NT2/D1 (cell line): Measurements from ENCODE around the gene DNAJC1.

Experiments used
- DNase-seq: peaks from one replicate; pipeline ENCODE4 v3.0.0-alpha.2; 2011; ENCODE audit warnings: low read depth, low spot score
- H3K27me3 ChIP-seq: 2 replicates; pipeline ENCODE4 v1.6.0; 2011; ENCODE audit warnings: mild to moderate bottlenecking; ENCODE audit not compliant: insufficient read length, insufficient read depth
- H3K36me3 ChIP-seq: 2 replicates; pipeline ENCODE4 v1.6.1; 2011; ENCODE audit warnings: mild to moderate bottlenecking, low read length, mixed read lengths; ENCODE audit not compliant: insufficient read depth, insufficient read length
- H3K4me1 ChIP-seq: 2 replicates; pipeline ENCODE4 v1.5.1; 2011; ENCODE audit not compliant: insufficient read depth, insufficient read length
- H3K4me3 ChIP-seq: 2 replicates; pipeline ENCODE4 v1.5.1; 2011; ENCODE audit warnings: low read depth; ENCODE audit not compliant: insufficient read length
- H3K9ac ChIP-seq: 2 replicates; pipeline ENCODE4 v1.6.0; 2011; ENCODE audit warnings: low read depth; ENCODE audit not compliant: insufficient read length
- H3K9me3 ChIP-seq: 2 replicates; pipeline ENCODE4 v1.5.1; 2011; ENCODE audit warnings: mild to moderate bottlenecking, low read length; ENCODE audit not compliant: insufficient read depth
- SUZ12 ChIP-seq: IDR thresholded peaks from 2 replicates; pipeline ENCODE4 v1.6.1; 2011; ENCODE audit not compliant: insufficient read length, insufficient read depth; ENCODE audit errors: extremely low read depth
- YY1 ChIP-seq: IDR thresholded peaks from 2 replicates; pipeline ENCODE4 v1.6.1; 2011; ENCODE audit not compliant: insufficient read length, insufficient read depth
- ZNF274 ChIP-seq: IDR thresholded peaks from 2 replicates; pipeline ENCODE4 v1.6.1; 2011; ENCODE audit warnings: mild to moderate bottlenecking, low read depth, low read length

The DNAJC1 gene

DNA sequence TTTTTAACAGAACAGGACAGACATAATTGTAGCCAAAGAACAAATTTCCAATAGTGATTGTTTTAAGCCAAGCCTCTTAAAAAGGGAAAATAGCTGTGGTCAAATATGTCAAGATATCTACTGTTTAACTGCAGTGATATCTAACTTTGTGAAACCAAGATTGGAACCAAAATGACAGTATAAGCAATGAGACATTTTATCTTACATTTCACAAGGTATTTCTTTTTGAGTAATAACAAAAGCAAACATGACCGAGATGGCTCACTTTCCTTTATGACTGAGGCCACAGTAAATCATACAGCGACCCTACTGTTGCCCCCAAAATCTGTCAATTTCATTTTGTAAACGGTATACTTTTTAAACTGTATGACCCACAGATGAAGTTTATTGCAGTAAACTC is 253.7 kb downstream of the DNAJC1 start:
- H3K27me3 ChIP-seq: no peaks in the 10 kb centered on the region
- no peaks in the 10 kb centered on the region for H3K9me3 ChIP-seq
- H3K9ac ChIP-seq: no peak overlapping the region
- H3K4me1 ChIP-seq: peaks cover 22% of the 10 kb centered on the region
- H3K36me3 ChIP-seq: peaks cover 6% of the 10 kb centered on the region
- DNase-seq: no peak
- no peak overlapping the region for H3K4me3 ChIP-seq
- TF ChIP-seq YY1: no peak
- TF ChIP-seq ZNF274: no peak
- no peak for TF ChIP-seq SUZ12

DNA sequence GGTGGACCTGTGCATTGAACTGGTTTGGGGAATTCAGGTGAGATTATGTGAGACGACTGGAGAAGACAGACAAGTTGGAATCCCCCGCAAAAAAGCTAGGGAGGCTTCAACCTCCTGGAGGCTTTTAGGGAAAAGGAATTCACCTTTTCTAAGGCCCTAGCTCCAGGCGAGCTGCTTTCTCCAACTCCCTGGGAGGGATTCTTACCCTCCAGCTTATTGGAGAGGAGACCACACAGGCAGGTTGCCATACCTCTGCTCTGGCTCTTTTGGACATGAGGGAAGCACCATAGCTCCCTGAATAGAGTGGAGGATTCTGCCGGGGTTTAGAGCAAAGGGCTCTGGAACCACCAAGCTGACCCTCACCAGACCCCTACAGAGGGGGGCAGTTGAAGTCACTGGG is 255.7 kb downstream of the DNAJC1 start:
- no peak for TF ChIP-seq SUZ12
- no peak for TF ChIP-seq YY1
- no peak for TF ChIP-seq ZNF274
- Histone ChIP-seq H3K27me3 (no peaks in the 10 kb centered on the region), H3K4me3 (no peak overlapping the region), H3K36me3 (peaks cover 20% of the 10 kb centered on the region), H3K4me1 (peaks cover 11% of the 10 kb centered on the region), H3K9me3 (no peaks in the 10 kb centered on the region), H3K9ac (no peak overlapping the region)
- no peak for DNase-seq

DNA sequence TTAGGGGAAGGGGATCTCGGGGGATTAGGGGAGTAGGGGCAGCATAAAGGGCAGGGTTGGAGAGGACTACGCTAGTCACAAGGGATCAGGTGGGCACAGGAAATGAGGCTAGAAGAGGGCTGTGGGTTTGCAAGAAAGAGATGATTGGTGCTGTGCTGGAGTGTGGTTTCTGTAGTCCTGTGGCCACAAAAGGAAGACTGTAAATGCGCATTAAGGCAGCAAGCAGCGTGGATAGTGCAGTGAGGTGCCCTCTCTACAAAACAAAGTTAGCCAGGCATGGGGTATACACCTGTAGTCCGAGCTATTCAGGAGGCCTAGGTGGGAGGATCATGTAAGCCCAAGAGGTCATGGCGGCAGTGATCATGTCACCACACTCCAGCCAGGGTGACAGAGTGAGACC is 257.4 kb downstream of the DNAJC1 start:
- H3K4me3 ChIP-seq: no peak overlapping the region
- no peak for DNase-seq
- H3K27me3 ChIP-seq: no peaks in the 10 kb centered on the region
- peaks cover 36% of the 10 kb centered on the region for H3K36me3 ChIP-seq
- TF ChIP-seq ZNF274: no peak
- no peak for TF ChIP-seq YY1
- TF ChIP-seq SUZ12: no peak
- no peak overlapping the region for H3K9ac ChIP-seq
- peaks cover 4% of the 10 kb centered on the region for H3K4me1 ChIP-seq
- H3K9me3 ChIP-seq: no peaks in the 10 kb centered on the region

DNA sequence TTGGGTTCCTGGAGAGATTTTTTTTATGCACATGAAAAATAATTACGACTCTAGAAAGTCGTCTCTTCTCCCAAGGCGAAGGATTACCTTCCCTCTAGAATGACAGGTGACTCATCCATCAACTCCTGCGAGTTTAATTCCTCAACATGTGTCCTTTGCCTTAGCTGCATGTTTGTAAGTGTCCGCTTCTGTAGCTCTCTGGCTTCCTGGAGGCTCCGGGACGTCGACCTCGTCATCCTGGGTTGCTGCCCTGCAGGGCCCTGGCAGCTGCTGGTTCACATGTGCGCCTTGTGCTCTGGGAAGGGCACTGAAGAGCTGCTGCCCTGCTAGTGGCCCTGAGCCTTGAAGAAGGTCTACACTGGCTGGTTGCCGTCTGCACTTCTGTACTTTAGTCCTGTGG is 259.3 kb downstream of the DNAJC1 start:
- peaks cover 2% of the 10 kb centered on the region for H3K4me1 ChIP-seq
- H3K4me3 ChIP-seq: no peak overlapping the region
- H3K9ac ChIP-seq: no peak overlapping the region
- DNase-seq: no peak
- no peaks in the 10 kb centered on the region for H3K9me3 ChIP-seq
- H3K36me3 ChIP-seq: peaks cover 53% of the 10 kb centered on the region
- no peak for TF ChIP-seq SUZ12
- no peaks in the 10 kb centered on the region for H3K27me3 ChIP-seq

DNA sequence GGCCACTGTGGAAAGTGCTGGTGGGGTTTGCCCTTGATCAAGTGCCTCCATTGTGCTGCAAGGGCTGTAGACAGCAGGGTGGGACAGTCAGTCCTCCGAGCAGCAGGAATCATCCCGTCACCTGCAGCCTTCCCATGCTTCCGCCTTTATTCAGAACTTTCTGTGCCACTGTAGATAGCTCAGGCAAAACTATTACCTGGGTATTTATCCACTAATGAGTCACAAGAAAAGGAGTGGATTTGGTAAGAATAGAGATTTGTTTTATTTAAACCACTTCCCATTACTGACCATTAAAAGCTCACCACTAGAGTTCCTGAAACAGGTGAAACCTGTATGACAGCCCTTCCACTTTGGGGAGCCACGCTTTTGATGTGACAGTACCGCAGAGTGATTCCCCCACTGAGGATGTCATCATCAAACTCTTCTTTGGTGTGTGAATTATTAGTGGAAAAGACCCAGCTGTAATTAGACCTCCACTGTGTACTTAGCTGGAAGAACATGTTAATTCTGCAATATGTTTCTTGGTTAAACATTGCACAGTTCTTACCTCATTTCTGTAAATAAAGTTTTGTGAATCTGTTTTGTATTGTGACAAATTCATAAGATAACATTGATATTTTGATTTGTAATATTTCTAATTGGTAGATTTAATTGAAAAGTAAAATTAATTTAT is 260.7 kb downstream of the DNAJC1 start:
- no peaks in the 10 kb centered on the region for H3K27me3 ChIP-seq
- TF ChIP-seq SUZ12 (no peak), YY1 (no peak), ZNF274 (no peak)
- H3K36me3 ChIP-seq: peaks cover 59% of the 10 kb centered on the region
- no peak overlapping the region for H3K4me3 ChIP-seq
- peaks cover 2% of the 10 kb centered on the region for H3K4me1 ChIP-seq
- no peak for DNase-seq
- no peaks in the 10 kb centered on the region for H3K9me3 ChIP-seq
- no peak overlapping the region for H3K9ac ChIP-seq

DNA sequence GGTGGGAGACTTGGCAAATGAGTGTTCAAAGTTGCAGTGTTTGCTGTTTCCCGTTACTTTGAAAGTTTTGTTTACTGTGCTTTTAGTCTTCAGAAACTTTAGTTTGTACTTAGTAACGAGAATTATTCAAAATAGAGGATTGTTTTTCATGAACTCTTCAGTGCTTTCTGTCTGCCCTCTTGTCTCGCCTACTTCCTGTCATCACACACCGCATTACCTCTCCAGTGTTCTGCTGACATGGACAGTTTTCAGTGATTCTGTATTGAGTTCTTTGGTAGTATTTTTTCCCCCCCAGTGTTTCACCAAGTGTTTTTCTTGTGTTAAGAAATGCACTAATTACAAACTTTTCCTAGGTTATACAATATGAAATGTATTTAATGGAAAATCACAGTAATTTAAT is 262.5 kb downstream of the DNAJC1 start:
- Histone ChIP-seq H3K9ac (no peak overlapping the region), H3K4me3 (no peak overlapping the region), H3K36me3 (peaks cover 64% of the 10 kb centered on the region), H3K9me3 (no peaks in the 10 kb centered on the region), H3K27me3 (no peaks in the 10 kb centered on the region), H3K4me1 (peaks cover under 1% of the 10 kb centered on the region)
- no peak for DNase-seq
- TF ChIP-seq YY1: no peak
- no peak for TF ChIP-seq SUZ12
- TF ChIP-seq ZNF274: no peak

DNA sequence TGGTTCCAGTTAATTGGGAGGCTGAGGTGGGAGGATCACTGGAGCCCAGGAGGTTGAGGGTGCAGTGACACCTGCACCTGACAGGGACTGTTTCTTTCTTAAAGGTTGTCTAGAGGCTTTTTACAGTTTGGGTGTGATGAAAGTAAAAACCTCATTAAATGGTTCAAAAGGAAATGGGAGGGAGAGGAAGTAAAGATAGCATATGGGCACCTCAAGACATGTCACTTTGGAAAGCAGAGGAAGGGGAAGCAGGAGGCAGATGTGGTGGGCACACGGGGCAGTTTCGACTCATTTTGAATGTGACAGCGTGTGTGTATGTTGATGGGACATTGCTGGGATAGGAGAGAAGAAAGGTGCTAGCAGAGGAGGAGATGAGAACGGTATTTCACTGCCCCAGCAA is 266.4 kb downstream of the DNAJC1 start:
- Histone ChIP-seq H3K9ac (no peak overlapping the region), H3K4me1 (no peaks in the 10 kb centered on the region), H3K9me3 (no peaks in the 10 kb centered on the region), H3K27me3 (no peaks in the 10 kb centered on the region), H3K36me3 (peaks cover 58% of the 10 kb centered on the region), H3K4me3 (no peak overlapping the region)
- no peak for TF ChIP-seq ZNF274
- TF ChIP-seq YY1: no peak
- TF ChIP-seq SUZ12: no peak
- DNase-seq: no peak

DNA sequence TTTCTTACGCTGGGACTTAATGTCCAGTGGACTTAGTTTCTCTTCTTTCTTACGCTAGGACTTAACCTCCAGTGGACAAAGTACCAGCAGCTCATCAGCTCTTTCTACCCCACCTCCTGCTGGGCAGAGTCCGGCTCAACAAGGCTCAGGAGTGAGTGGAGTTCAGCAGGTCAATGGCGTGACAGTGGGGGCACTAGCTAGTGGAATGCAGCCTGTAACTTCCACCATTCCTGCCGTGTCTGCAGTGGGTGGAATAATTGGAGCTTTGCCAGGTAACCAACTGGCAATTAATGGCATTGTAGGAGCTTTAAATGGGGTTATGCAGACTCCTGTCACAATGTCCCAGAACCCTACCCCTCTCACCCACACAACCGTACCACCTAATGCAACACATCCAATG is 269.8 kb downstream of the DNAJC1 start:
- Histone ChIP-seq H3K27me3 (no peaks in the 10 kb centered on the region), H3K4me3 (no peak overlapping the region), H3K9ac (no peak overlapping the region), H3K36me3 (peaks cover 30% of the 10 kb centered on the region), H3K9me3 (no peaks in the 10 kb centered on the region), H3K4me1 (no peaks in the 10 kb centered on the region)
- TF ChIP-seq YY1: no peak
- DNase-seq: no peak
